Ascending aorta (tissue), 2 donors: ENCODE data around the gene RBMS3. TPM values are rescaled to one million over a fixed set of nuclear protein-coding genes. Genes with fewer than 3 reads are reported as not detected.

ENCODE experiments used
- DNase-seq, 2 donors: peaks; one replicate each; pipeline ENCODE4 v3.0.0-alpha.2; 2019; ENCODE audit warnings: low spot score in 2 of 2
- H3K27ac ChIP-seq, 2 donors: fragments of 200-600 bp; sonication (generic); one replicate each; pipeline ENCODE4 v1.5.1; 2016 to 2017; ENCODE audit warnings: mild to moderate bottlenecking in 1 of 2
- H3K27me3 ChIP-seq: fragments of 200-600 bp; sonication (generic); one replicate; pipeline ENCODE4 v1.5.1; 2017
- H3K36me3 ChIP-seq, 2 donors: fragments of 200-600 bp; sonication (generic); one replicate each; pipeline ENCODE4 v1.5.1; 2016
- H3K4me1 ChIP-seq, 2 donors: fragments of 200-600 bp; sonication (generic); one replicate each; pipeline ENCODE4 v1.5.1; 2016 to 2017; ENCODE audit warnings: mild to moderate bottlenecking in 1 of 2
- H3K4me3 ChIP-seq, 2 donors: fragments of 200-600 bp; sonication (generic); one replicate each; pipeline ENCODE4 v1.5.1; 2016 to 2017; ENCODE audit warnings: mild to moderate bottlenecking in 1 of 2
- H3K9me3 ChIP-seq, 2 donors: fragments of 200-600 bp; sonication (generic); one replicate each; pipeline ENCODE4 v1.5.1; 2016
- intact Hi-C: fragments of 100-400 bp; cut with DNase I; formaldehyde crosslinking; loops from one replicate; pipeline ENCODE4 v1.15.1; 2023
- total RNA-seq: library from RNA; depleted of rRNA; stranded (reverse); fragments of >200 nt; gene quantifications from one replicate; pipeline ENCODE4 v1.1.0, GENCODE V29; 2016
- TF ChIP-seq, protein P1 (sequence below), 3 experiments: fragments of 200-600 bp in 2 of 3; fragments of 450-650 bp in 1 of 3; sonication (generic) in 2 of 3; IDR thresholded peaks; one replicate each; pipeline ENCODE4 v1.5.1; 2016 to 2019; ENCODE audit warnings: antibody characterized with exemption in 3 of 3, mild to moderate bottlenecking in 1 of 3, moderate library complexity in 1 of 3

RBMS3 gene
- total RNA-seq, 1 donor from 2014 or later: 65.8 TPM

DNA sequence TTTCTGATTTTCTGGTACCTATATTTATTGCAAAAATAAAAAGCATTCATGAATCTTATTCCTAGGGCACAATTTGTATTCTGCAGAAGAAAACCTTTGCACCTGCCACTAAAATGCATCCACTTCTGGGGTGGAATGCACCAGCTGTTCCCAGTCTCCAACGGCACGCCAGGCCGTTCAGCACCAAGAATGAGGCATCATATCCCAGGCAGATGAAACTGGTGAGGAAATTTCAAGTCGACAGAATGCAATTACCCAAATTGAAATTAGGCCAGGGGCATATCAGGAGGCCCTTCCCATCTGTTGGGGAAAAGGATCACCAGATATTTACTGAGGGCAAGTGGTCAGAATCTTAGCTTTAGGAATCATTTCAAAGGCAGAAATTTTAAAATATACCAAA lies 13.6 kb upstream of the RBMS3 start:
- Histone ChIP-seq H3K9me3 (no peaks in the 10 kb centered on the region), H3K4me3 (no peak overlapping the region), H3K27ac (no peak overlapping the region), H3K27me3 (no peaks in the 10 kb centered on the region), H3K4me1 (no peaks in the 10 kb centered on the region), H3K36me3 (peaks cover 0 to 3% of the 10 kb centered on the region in 2 donors)
- intact Hi-C loops: no loop called here
- TF ChIP-seq, protein P1, sequence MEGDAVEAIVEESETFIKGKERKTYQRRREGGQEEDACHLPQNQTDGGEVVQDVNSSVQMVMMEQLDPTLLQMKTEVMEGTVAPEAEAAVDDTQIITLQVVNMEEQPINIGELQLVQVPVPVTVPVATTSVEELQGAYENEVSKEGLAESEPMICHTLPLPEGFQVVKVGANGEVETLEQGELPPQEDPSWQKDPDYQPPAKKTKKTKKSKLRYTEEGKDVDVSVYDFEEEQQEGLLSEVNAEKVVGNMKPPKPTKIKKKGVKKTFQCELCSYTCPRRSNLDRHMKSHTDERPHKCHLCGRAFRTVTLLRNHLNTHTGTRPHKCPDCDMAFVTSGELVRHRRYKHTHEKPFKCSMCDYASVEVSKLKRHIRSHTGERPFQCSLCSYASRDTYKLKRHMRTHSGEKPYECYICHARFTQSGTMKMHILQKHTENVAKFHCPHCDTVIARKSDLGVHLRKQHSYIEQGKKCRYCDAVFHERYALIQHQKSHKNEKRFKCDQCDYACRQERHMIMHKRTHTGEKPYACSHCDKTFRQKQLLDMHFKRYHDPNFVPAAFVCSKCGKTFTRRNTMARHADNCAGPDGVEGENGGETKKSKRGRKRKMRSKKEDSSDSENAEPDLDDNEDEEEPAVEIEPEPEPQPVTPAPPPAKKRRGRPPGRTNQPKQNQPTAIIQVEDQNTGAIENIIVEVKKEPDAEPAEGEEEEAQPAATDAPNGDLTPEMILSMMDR (IDR thresholded peaks at IDR 0.05): no peak
- DNase-seq: no peak

DNA sequence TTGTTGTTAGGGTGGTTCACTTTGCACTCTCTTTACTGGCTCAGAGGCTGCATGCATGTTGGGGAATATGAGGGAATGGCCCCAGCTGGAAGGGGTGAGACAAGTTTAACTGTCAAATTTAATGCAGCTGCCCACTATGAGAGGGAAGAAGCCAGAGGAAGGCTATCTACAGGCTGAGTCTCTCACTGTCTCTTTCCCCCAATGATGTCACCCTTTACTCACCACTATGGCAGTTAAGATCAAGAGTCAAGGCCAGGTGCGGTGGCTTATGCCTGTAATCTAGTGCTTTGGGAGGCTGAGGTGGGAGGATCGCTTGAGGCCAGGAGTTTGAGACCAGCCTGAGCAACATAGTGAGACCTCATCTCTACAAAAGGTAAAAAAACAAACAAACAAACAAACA lies 12.2 kb upstream of the RBMS3 start:
- Histone ChIP-seq H3K4me3 (no peak overlapping the region), H3K27ac (no peak overlapping the region), H3K27me3 (no peaks in the 10 kb centered on the region), H3K4me1 (no peaks in the 10 kb centered on the region), H3K36me3 (peaks cover 0 to 3% of the 10 kb centered on the region in 2 donors), H3K9me3 (no peaks in the 10 kb centered on the region)
- no peak for DNase-seq
- TF ChIP-seq, protein P1 (IDR thresholded peaks at IDR 0.05): no peak
- intact Hi-C loops: no loop called here

DNA sequence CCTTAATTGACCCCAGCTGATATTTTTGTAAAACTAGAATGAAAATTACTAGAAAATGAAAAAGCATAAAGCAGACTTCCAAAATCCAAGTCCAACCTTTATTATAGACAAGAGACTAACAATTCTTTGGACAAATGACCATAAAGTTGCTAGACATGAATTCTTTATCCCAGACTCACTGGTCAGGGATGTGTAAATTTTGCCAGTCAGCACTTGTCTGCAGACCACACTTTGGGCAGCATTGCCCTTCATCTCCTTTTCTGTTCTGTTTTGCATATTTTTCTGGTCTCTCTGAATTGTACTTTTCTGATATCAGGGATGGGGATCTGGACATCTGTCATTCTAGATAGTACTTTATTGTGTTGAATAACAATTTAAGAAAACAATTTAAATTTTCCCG lies 10.1 kb upstream of the RBMS3 start:
- no peaks in the 10 kb centered on the region for H3K27me3 ChIP-seq
- no peak overlapping the region for H3K4me3 ChIP-seq
- intact Hi-C loops: no loop called here
- no peak overlapping the region for H3K27ac ChIP-seq
- TF ChIP-seq, protein P1 (IDR thresholded peaks at IDR 0.05): no peak
- no peaks in the 10 kb centered on the region for H3K4me1 ChIP-seq
- peaks cover 0 to 3% of the 10 kb centered on the region in 2 donors for H3K36me3 ChIP-seq
- no peaks in the 10 kb centered on the region for H3K9me3 ChIP-seq
- no peak for DNase-seq

DNA sequence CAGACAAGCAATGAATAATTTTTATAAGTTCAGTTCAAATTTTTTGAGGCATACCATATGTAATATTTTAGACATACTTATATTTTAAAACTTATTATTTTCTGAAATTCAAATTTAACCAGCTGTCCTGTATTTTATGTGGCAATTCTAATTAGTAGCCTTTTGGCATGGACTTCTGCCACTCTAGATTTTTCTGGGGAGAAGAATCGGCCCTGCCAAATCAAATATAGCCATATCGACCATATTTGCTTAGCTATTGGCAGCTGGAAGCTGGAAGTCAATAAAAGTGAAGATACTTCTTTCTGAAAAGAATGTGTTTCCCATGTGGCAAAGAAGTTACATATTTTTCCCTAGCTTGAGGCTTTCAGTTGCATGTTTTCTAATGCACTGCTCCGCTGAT lies 9.4 kb upstream of the RBMS3 start:
- H3K27ac ChIP-seq: no peak overlapping the region
- no peaks in the 10 kb centered on the region for H3K9me3 ChIP-seq
- intact Hi-C loops: no loop called here
- TF ChIP-seq, protein P1 (IDR thresholded peaks at IDR 0.05): no peak
- no peak for DNase-seq
- H3K4me3 ChIP-seq: no peak overlapping the region
- H3K36me3 ChIP-seq: peaks cover 0 to 3% of the 10 kb centered on the region in 2 donors
- H3K4me1 ChIP-seq: no peaks in the 10 kb centered on the region
- H3K27me3 ChIP-seq: no peaks in the 10 kb centered on the region

DNA sequence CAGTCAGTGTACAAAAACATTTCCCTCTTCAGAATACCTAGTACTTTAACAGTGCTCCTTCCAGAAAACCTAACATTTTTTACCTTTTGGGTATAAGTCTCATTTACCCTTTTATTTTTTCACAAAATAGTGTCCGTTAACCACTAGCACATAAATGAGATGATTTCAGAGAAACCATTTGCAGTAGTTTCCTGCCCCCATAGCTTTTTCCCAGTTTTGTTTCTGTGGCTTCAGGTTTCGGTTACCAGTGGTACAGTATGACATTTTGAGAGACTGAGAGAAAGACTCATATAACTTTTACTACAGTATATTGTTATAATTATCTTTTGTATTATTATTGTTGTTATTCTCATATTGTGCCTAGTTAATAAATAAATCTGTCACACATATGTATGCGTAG lies 6.2 kb upstream of the RBMS3 start:
- no peaks in the 10 kb centered on the region for H3K36me3 ChIP-seq
- no peak overlapping the region for H3K4me3 ChIP-seq
- H3K27ac ChIP-seq: no peak overlapping the region
- H3K9me3 ChIP-seq: no peaks in the 10 kb centered on the region
- TF ChIP-seq, protein P1 (IDR thresholded peaks at IDR 0.05): no peak
- DNase-seq: no peak
- intact Hi-C loops: no loop called here
- H3K27me3 ChIP-seq: no peaks in the 10 kb centered on the region
- peaks cover 0 to 10% of the 10 kb centered on the region in 2 donors for H3K4me1 ChIP-seq

DNA sequence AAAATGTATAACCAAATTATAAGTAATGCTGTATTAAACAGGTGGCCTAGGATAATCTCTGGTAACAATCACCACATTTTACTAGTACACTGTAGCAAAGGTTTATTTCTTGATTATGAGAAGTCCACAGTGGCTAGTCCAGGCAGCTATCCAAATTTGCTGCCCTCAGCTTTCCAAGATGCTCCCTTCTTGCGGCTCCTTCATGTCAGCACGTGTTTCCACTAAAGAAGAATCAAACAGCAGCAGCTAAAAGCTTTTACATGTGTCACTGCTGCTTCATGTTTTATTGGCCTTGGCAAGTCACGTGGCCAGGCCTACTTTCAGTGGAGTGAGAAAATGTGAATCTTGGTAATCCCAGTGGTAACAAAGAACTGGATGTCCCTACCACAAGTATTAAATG lies 5.6 kb upstream of the RBMS3 start:
- Histone ChIP-seq H3K27ac (no peak overlapping the region), H3K36me3 (no peaks in the 10 kb centered on the region), H3K27me3 (no peaks in the 10 kb centered on the region), H3K4me1 (peaks cover 0 to 10% of the 10 kb centered on the region in 2 donors), H3K9me3 (no peaks in the 10 kb centered on the region), H3K4me3 (no peak overlapping the region)
- DNase-seq: no peak
- TF ChIP-seq, protein P1 (IDR thresholded peaks at IDR 0.05): no peak
- intact Hi-C loops: no loop called here
